Mesenchymal stem cell (in vitro differentiated cells and primary cell): ENCODE results near the gene G6PC2.

Source experiments
- DNase-seq: peaks from one replicate; pipeline ENCODE4 v3.0.0-alpha.2; 2013
- H2AFZ ChIP-seq: one replicate; pipeline ENCODE4 v1.6.1; 2013; ENCODE audit warnings: low read depth, mild to moderate bottlenecking, control low read depth, inconsistent platforms, low read length, moderate library complexity
- H2AK5ac ChIP-seq: 2 replicates; pipeline ENCODE4 v1.6.1; 2013; ENCODE audit warnings: low read length, moderate library complexity, mild to moderate bottlenecking, inconsistent platforms; ENCODE audit not compliant: severe bottlenecking
- H2BK120ac ChIP-seq: one replicate; pipeline ENCODE4 v1.6.1; 2013; ENCODE audit warnings: low read depth, mild to moderate bottlenecking, inconsistent platforms, low read length, moderate library complexity
- H2BK12ac ChIP-seq, 2 experiments: one replicate each; pipeline ENCODE4 v1.6.1; 2013; ENCODE audit warnings: inconsistent platforms in 2 of 2, low read length in 2 of 2, mild to moderate bottlenecking in 2 of 2, moderate library complexity in 2 of 2, control low read depth in 1 of 2
- H2BK15ac ChIP-seq: one replicate; pipeline ENCODE4 v1.6.1; 2013; ENCODE audit warnings: mild to moderate bottlenecking, low read depth, inconsistent platforms; ENCODE audit not compliant: poor library complexity, severe bottlenecking
- H2BK5ac ChIP-seq: 2 replicates; pipeline ENCODE4 v1.6.1; 2013; ENCODE audit warnings: low read depth, mild to moderate bottlenecking, low read length, control low read depth, inconsistent platforms; ENCODE audit not compliant: poor library complexity, severe bottlenecking
- H3K14ac ChIP-seq, 2 experiments: one replicate each; pipeline ENCODE4 v1.6.1; 2013; ENCODE audit warnings: inconsistent platforms in 2 of 2, low read length in 2 of 2, control low read depth in 1 of 2, mild to moderate bottlenecking in 1 of 2, moderate library complexity in 1 of 2
- H3K18ac ChIP-seq, 2 experiments: one replicate each; pipeline ENCODE4 v1.6.1; 2013; ENCODE audit warnings: inconsistent platforms in 2 of 2, low read length in 2 of 2, control low read depth in 1 of 2, low read depth in 1 of 2, mild to moderate bottlenecking in 1 of 2
- H3K23ac ChIP-seq, 2 experiments: one replicate each; pipeline ENCODE4 v1.6.1; 2013; ENCODE audit warnings: inconsistent platforms in 2 of 2, low read length in 2 of 2, mild to moderate bottlenecking in 2 of 2, moderate library complexity in 2 of 2, control low read depth in 1 of 2
- H3K27ac ChIP-seq: 2 replicates; pipeline ENCODE4 v1.5.1; 2013; ENCODE audit warnings: mild to moderate bottlenecking, moderate library complexity, low read length, control low read depth, inconsistent platforms; ENCODE audit not compliant: poor library complexity, severe bottlenecking
- H3K27me3 ChIP-seq, 2 experiments: 2 replicates each; pipeline versions ENCODE4 v1.6.1 to v1.7.0; 2013; ENCODE audit warnings: low read length in 2 of 2, mild to moderate bottlenecking in 2 of 2, moderate library complexity in 2 of 2, control low read depth in 1 of 2, inconsistent platforms in 1 of 2; ENCODE audit not compliant: control insufficient read depth in 1 of 2, insufficient read depth in 1 of 2
- H3K36me3 ChIP-seq, 2 experiments: 2 replicates each; pipeline versions ENCODE4 v1.6.1 to v1.7.0; 2013; ENCODE audit warnings: low read length in 2 of 2, control low read depth in 1 of 2, inconsistent platforms in 1 of 2, low read depth in 1 of 2, mild to moderate bottlenecking in 1 of 2; ENCODE audit not compliant: insufficient read depth in 2 of 2, control insufficient read depth in 1 of 2
- H3K4ac ChIP-seq, 2 experiments: one replicate each; pipeline ENCODE4 v1.6.1; 2013; ENCODE audit warnings: inconsistent platforms in 2 of 2, low read length in 2 of 2, mild to moderate bottlenecking in 2 of 2, moderate library complexity in 2 of 2, control low read depth in 1 of 2, low read depth in 1 of 2
- H3K4me1 ChIP-seq: 2 replicates; pipeline ENCODE4 v1.6.1; 2013; ENCODE audit warnings: low read depth, low read length, control low read depth; ENCODE audit not compliant: control insufficient read depth, insufficient read depth
- H3K4me2 ChIP-seq: 2 replicates; pipeline ENCODE4 v1.6.1; 2013; ENCODE audit warnings: low read length, mild to moderate bottlenecking, inconsistent platforms; ENCODE audit not compliant: poor library complexity, severe bottlenecking
- H3K4me3 ChIP-seq, 2 experiments: 2 replicates each; pipeline versions ENCODE4 v1.5.1 to v1.7.0; 2013; ENCODE audit warnings: low read length in 2 of 2, mild to moderate bottlenecking in 2 of 2, control low read depth in 1 of 2, low read depth in 1 of 2; ENCODE audit not compliant: insufficient read depth in 1 of 2
- H3K79me1 ChIP-seq: replicated peaks from 2 replicates; pipeline ENCODE4 v1.6.1; 2013; ENCODE audit warnings: mild to moderate bottlenecking, control low read depth, low read length, inconsistent platforms; ENCODE audit not compliant: poor library complexity, severe bottlenecking
- H3K9ac ChIP-seq: 2 replicates; pipeline ENCODE4 v1.7.0; 2013; ENCODE audit warnings: mild to moderate bottlenecking, low read length, moderate library complexity
- H3K9me3 ChIP-seq: 2 replicates; pipeline ENCODE4 v1.7.0; 2013; ENCODE audit warnings: mild to moderate bottlenecking, low read length; ENCODE audit not compliant: control insufficient read depth
- H4K8ac ChIP-seq: one replicate; pipeline ENCODE4 v1.6.1; 2013; ENCODE audit warnings: inconsistent platforms, mild to moderate bottlenecking, low read length, moderate library complexity
- H4K91ac ChIP-seq: one replicate; pipeline ENCODE4 v1.6.1; 2013; ENCODE audit warnings: mild to moderate bottlenecking, low read length, inconsistent platforms
- WGBS: methylation state at CpG from one replicate; pipeline ENCODE4 v1.1.7; 2013; ENCODE audit warnings: mixed read lengths; 5-methylcytosine and 5-hydroxymethylcytosine counted together

The G6PC2 gene

GRCh38 chr2:168941297-168941696 lies 40.2 kb downstream of the G6PC2 start:
- H3K79me1 ChIP-seq = no peaks in the 10 kb centered on the region
- H3K36me3 ChIP-seq = no peaks in the 10 kb centered on the region
- H4K8ac ChIP-seq = no peak overlapping the region
- no peak overlapping the region for H3K18ac ChIP-seq
- H3K14ac ChIP-seq = no peak overlapping the region
- no peak overlapping the region for H3K4ac ChIP-seq
- no peak overlapping the region for H2AK5ac ChIP-seq
- H3K27ac ChIP-seq = no peak overlapping the region
- H2BK120ac ChIP-seq = no peak overlapping the region
- H3K4me1 ChIP-seq = no peaks in the 10 kb centered on the region
- peaks cover 0 to 14% of the 10 kb centered on the region in 2 experiments for H3K27me3 ChIP-seq
- H3K4me2 ChIP-seq = no peak overlapping the region
- H3K9me3 ChIP-seq = no peaks in the 10 kb centered on the region
- no peak overlapping the region for H2BK12ac ChIP-seq
- no peak overlapping the region for H2BK15ac ChIP-seq
- no peak for DNase-seq
- no peak overlapping the region for H3K23ac ChIP-seq
- no peak overlapping the region for H3K4me3 ChIP-seq
- no peak overlapping the region for H3K9ac ChIP-seq
- H4K91ac ChIP-seq = no peak overlapping the region
- no peak overlapping the region for H2BK5ac ChIP-seq
- H2AFZ ChIP-seq = no peak overlapping the region

GRCh38 chr2:168944065-168944464 lies 43.0 kb downstream of the G6PC2 start:
- no peak overlapping the region for H3K4me2 ChIP-seq
- H3K36me3 ChIP-seq = no peaks in the 10 kb centered on the region
- H2BK15ac ChIP-seq = no peak overlapping the region
- no peak overlapping the region for H2AK5ac ChIP-seq
- no peak overlapping the region for H2AFZ ChIP-seq
- H3K27me3 ChIP-seq = peaks cover 0 to 23% of the 10 kb centered on the region in 2 experiments
- no peak overlapping the region for H3K4me3 ChIP-seq
- no peaks in the 10 kb centered on the region for H3K4me1 ChIP-seq
- no peak for DNase-seq
- H3K18ac ChIP-seq = no peak overlapping the region
- H3K23ac ChIP-seq = no peak overlapping the region
- no peak overlapping the region for H2BK5ac ChIP-seq
- H3K9ac ChIP-seq = no peak overlapping the region
- no peaks in the 10 kb centered on the region for H3K9me3 ChIP-seq
- no peak overlapping the region for H2BK12ac ChIP-seq
- no peak overlapping the region for H4K8ac ChIP-seq
- no peak overlapping the region for H3K4ac ChIP-seq
- no peak overlapping the region for H3K27ac ChIP-seq
- H3K14ac ChIP-seq = no peak overlapping the region
- 92% methylated on average over 3 of the region's 3 CpGs for WGBS
- no peak overlapping the region for H4K91ac ChIP-seq
- H2BK120ac ChIP-seq = no peak overlapping the region
- no peaks in the 10 kb centered on the region for H3K79me1 ChIP-seq

- no peak overlapping the region for H3K27ac ChIP-seq
These were observed 44.4 kb downstream of the G6PC2 start for GRCh38 chr2:168945508-168945907.

GRCh38 chr2:168948621-168949212 lies 47.6 kb downstream of the G6PC2 start:
- Histone ChIP-seq H3K23ac (no peak overlapping the region), H2BK12ac (no peak overlapping the region), H3K27ac (no peak overlapping the region), H3K18ac (no peak overlapping the region), H2AFZ (no peak overlapping the region), H2AK5ac (no peak overlapping the region), H3K9me3 (no peaks in the 10 kb centered on the region), H4K8ac (no peak overlapping the region), H3K79me1 (no peaks in the 10 kb centered on the region), H3K4me1 (no peaks in the 10 kb centered on the region), H3K27me3 (peaks cover 0 to 23% of the 10 kb centered on the region in 2 experiments), H3K4me2 (no peak overlapping the region), H3K4ac (no peak overlapping the region), H3K4me3 (no peak overlapping the region), H3K9ac (no peak overlapping the region), H4K91ac (no peak overlapping the region), H2BK5ac (no peak overlapping the region), H3K36me3 (no peaks in the 10 kb centered on the region), H2BK120ac (no peak overlapping the region), H3K14ac (no peak overlapping the region), H2BK15ac (no peak overlapping the region)
- WGBS = 50% methylated on average over 5 of the region's 6 CpGs
- peak; percentile 5 for DNase-seq

More at GRCh38 chr2:168945508-168945907, 44.4 kb downstream of the G6PC2 start:
- H3K36me3 ChIP-seq = no peaks in the 10 kb centered on the region
- peaks cover 0 to 23% of the 10 kb centered on the region in 2 experiments for H3K27me3 ChIP-seq
- H3K9me3 ChIP-seq = no peaks in the 10 kb centered on the region
- no peak overlapping the region for H2BK120ac ChIP-seq
- H4K8ac ChIP-seq = no peak overlapping the region
- no peaks in the 10 kb centered on the region for H3K4me1 ChIP-seq
- DNase-seq = no peak
- no peak overlapping the region for H2BK5ac ChIP-seq
- H2BK15ac ChIP-seq = no peak overlapping the region
- no peak overlapping the region for H2BK12ac ChIP-seq
- no peak overlapping the region for H3K9ac ChIP-seq
- no peak overlapping the region for H3K4me3 ChIP-seq
- no peak overlapping the region for H3K4ac ChIP-seq
- no peak overlapping the region for H2AFZ ChIP-seq
- no peaks in the 10 kb centered on the region for H3K79me1 ChIP-seq
- H4K91ac ChIP-seq = no peak overlapping the region
- no peak overlapping the region for H3K14ac ChIP-seq
- WGBS = 83% methylated on average over 1 of the region's 4 CpGs
- no peak overlapping the region for H3K18ac ChIP-seq
- H2AK5ac ChIP-seq = no peak overlapping the region
- H3K4me2 ChIP-seq = no peak overlapping the region
- H3K23ac ChIP-seq = no peak overlapping the region
